Fibroblast of upper back skin (primary cell): ENCODE data around the gene OSM.
A peak's percentile ranks its signal among the peaks of the same experiment; 100 is the strongest.

Source experiments
- DNase-seq: peaks from one replicate; pipeline ENCODE4 v3.0.0-alpha.2; 2013

Gene OSM

GRCh38 chr22:30297276-30297990 is 30.8 kb upstream of the OSM start:
- DNase-seq: no peak

GRCh38 chr22:30296833-30297232 is 30.2 kb upstream of the OSM start:
- DNase-seq: no peak

GRCh38 chr22:30296324-30296723 is 29.7 kb upstream of the OSM start:
- DNase-seq: no peak

GRCh38 chr22:30295576-30295975 is 28.9 kb upstream of the OSM start:
- DNase-seq: no peak

GRCh38 chr22:30294830-30295229 is 28.2 kb upstream of the OSM start:
- DNase-seq: no peak

- DNase-seq: no peak
Observed at GRCh38 chr22:30294066-30294465, 27.4 kb upstream of the OSM start.

- DNase-seq: no peak
Observed at GRCh38 chr22:30293026-30293425, 26.4 kb upstream of the OSM start.

GRCh38 chr22:30292069-30292970 is 25.7 kb upstream of the OSM start:
- no peak for DNase-seq

- peak; percentile 27 for DNase-seq
Observed at GRCh38 chr22:30291058-30291892, 24.6 kb upstream of the OSM start.

GRCh38 chr22:30290342-30291057 is 23.8 kb upstream of the OSM start:
- DNase-seq: peak; percentile 64

- no peak for DNase-seq
Observed at GRCh38 chr22:30289980-30290313, 23.3 kb upstream of the OSM start.

- DNase-seq: peak; percentile 98
Observed at GRCh38 chr22:30289141-30289979, 22.7 kb upstream of the OSM start, which contains the start of gene CASTOR1. Gene CASTOR1 (minus strand): TSS chr22:30289505. CDS start chr22:30289497, 8 bp downstream.

GRCh38 chr22:30288419-30289140 is 21.9 kb upstream of the OSM start:
- no peak for DNase-seq

- peak; percentile 90 for DNase-seq
Observed at GRCh38 chr22:30287648-30288418, 21.2 kb upstream of the OSM start.

GRCh38 chr22:30286813-30287647 is 20.4 kb upstream of the OSM start:
- peak; percentile 38 for DNase-seq

GRCh38 chr22:30286331-30286730 is 19.7 kb upstream of the OSM start:
- DNase-seq: no peak

GRCh38 chr22:30285846-30286200 is 19.2 kb upstream of the OSM start:
- DNase-seq: no peak

- no peak for DNase-seq
Observed at GRCh38 chr22:30285176-30285845, 18.7 kb upstream of the OSM start.

- no peak for DNase-seq
Observed at GRCh38 chr22:30284666-30285065, 18.0 kb upstream of the OSM start.
